GM18861 (cell line): ENCODE results near the gene CROCC2.

Experiments used
- ATAC-seq: cut with Tn5 transposase; IDR thresholded peaks from one replicate; pipeline ENCODE4 v1.9.1; 2021; ENCODE audit not compliant: unreplicated experiment

CROCC2 gene

GRCh38 chr2:241008711-241009121 lies 102.6 kb downstream of the CROCC2 start:
- no peak for ATAC-seq

DNA sequence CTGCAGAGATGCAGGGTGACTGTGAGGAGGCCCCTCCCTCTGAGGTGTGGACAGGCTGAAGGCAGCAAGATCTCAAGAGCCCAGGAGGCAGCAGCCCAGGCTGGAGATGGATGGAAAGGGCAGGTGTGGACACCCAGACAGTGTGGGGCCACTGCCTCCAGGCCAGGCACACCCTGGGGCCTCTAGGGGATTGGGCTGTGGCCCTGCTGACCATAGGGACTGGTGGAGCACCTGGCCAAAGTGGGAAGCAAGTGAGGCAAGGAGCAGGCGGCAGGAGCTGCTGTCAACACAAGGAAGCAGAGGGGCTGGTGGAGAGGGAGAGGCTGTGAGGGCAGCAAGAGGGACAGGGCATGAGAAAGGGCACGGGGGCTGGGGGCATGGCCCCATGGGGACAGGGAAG lies 103.1 kb downstream of the CROCC2 start:
- ATAC-seq, result no peak

GRCh38 chr2:241009601-241010530 lies 103.7 kb downstream of the CROCC2 start:
- no peak for ATAC-seq

DNA sequence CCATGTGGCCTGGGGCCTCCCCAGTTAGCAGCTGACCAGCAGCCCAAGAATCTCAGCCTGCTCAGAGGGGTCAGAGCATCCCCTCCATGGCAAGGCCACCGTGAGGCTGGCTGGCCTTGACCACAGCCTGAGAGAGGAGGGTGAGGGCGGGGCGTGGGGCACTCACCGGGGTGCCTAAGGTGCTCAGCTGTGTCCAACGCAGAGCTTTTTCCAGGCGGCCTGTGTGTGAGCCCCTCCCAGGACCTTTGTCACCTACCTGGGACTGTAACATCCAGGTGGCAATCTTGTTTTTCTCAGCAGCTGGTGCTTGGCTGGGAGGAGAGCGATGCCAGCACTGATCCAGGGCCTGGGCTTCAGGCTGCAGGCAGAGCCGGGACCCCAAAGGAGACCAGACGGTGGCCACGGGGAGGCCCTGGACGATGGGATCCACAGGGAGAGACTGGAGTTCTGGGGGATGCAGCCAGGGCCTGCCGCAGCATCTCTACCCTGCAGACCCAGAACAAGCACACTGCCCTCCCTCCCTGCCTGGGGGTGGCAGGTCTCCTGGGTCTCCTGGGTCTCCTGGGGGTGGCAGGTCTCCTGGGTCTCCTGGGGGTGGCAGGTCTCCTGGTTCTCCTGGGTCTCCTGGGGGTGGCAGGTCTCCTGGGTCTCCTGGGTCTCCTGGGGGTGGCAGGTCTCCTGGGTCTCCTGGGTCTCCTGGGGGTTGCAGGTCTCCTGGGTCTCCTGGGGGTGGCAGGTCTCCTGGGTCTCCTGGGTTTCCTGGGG lies 104.6 kb downstream of the CROCC2 start:
- ATAC-seq, result no peak

GRCh38 chr2:241011296-241011600 lies 105.1 kb downstream of the CROCC2 start:
- ATAC-seq, result no peak

DNA sequence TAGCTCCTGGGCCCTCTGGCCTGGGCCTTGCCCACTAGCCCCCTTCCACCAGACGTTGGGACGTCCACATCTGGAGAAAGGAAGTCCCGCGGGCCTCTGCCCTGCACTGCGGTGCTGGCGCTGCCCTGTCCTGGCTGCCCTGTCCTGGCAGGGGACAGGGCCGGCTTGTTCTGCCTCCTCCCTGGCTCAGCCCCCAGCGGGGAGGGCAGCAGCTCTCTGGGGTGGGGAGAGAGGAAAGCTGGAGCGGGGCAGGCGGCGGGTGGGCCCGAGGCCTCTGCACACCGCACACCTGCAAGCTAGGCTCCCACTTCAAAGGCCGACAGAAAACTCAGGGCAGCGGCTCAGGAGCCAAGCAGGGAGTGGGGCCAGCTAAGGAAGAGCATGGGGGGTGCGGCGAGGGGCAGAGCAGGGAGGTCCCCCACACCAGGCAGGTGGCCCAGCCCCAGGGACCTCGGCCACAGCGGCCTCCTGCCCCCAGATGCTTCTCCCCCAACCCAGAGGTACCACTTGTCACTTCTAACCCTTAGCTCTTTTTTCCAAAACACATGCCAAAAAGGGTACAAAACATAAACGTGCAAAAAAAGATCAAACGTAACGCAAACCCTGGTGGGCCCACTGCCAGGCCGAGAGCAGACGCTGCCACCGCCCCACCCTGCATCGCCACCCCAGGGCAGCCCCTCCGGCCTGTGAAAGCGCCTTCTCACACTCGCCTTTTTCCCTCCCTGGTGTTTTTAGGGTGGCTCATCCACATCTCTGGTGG lies 105.8 kb downstream of the CROCC2 start:
- no peak for ATAC-seq

GRCh38 chr2:241014224-241014623 lies 108.1 kb downstream of the CROCC2 start:
- no peak for ATAC-seq

- ATAC-seq, result no peak
These were observed 108.6 kb downstream of the CROCC2 start for GRCh38 chr2:241014764-241015163.

GRCh38 chr2:241015439-241015838 lies 109.3 kb downstream of the CROCC2 start:
- ATAC-seq, result no peak

GRCh38 chr2:241017228-241017940 lies 111.2 kb downstream of the CROCC2 start:
- no peak for ATAC-seq

- ATAC-seq, result no peak
These were observed 112.1 kb downstream of the CROCC2 start for GRCh38 chr2:241018051-241018891.

- no peak for ATAC-seq
These were observed 113.5 kb downstream of the CROCC2 start for GRCh38 chr2:241019441-241020139.

DNA sequence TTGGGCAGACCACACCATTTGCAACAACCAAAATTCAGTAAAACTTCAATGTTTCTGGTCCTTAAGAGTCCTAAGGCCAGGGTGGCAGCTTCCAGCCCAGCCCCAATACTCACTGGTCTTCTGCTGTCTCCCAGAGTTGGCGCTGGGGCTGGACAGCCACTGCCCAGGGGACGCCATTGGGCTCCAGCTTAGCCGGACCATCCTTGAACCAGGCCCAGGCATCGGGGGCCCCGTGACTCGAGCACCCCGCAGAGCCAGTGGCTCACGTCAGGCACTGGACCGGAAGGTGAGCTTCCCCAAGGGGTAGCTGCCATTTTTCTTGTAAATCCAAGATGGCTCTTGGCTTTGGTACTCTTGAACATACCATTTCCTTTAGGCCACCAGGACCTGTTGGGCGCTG lies 114.1 kb downstream of the CROCC2 start:
- ATAC-seq, result no peak

DNA sequence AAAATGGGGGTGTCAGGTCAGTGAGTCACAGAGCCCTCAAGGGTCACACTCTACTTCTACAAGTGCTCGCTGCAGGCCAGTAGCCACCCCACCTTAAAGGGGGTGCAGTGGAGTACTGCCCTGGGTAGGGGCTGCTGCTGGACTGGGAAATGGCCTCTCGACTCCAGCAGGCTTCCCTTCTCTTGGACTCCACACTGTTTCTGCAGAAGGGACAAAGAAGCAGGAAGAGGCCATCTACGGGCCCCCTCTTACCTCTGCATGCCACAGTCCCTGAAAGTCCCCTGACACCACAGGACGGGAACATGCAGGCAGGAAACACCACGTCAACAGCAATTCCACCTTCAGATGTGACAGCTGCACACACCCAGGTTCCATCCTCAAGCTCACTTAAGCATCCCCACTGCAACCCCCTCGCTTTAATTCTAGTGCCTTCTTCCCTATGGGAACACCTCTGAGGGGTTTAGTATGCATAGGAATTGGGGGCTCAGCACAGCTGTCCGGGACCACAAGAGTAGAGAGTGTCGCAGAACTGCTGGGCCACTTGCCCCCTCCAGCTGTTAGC lies 114.6 kb downstream of the CROCC2 start:
- no peak for ATAC-seq

- ATAC-seq, result no peak
These were observed 119.5 kb downstream of the CROCC2 start for GRCh38 chr2:241025639-241026038.

DNA sequence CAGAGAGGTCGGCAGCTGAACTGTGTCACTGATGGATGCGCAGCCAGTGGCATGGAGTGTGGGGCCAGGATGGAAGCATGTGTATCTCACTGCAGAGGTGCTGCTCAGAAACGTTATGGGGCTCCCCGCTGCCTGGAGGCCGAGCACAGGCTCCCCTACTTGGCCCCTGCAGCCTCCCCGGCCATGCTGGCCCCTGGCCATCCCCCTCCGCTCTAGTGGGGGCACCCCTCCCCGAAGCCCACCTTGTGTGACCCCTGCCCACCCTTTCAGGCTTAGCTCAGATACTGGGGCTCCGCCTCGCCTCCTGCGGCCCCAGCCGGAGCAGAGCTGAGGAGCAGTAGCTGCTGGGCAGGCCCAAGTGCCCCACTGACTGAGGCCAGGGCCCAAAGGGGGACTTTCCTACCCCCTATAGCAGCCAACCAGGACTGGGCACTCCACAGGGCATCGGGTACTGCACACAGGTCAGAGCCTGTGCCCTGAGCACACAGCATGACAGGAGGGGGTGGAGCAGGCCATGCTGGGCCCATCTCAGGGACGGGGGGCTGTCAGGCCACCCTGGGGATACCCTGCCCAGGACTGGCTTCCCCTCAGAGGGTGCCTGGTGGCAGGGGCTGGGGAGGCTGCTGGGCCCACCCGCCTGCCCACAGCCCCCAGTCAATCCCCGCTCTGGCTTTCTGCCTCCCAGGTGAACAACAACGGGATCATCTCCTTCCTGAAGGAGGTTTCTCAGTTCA lies 123.6 kb downstream of the CROCC2 start:
- ATAC-seq, result no peak

DNA sequence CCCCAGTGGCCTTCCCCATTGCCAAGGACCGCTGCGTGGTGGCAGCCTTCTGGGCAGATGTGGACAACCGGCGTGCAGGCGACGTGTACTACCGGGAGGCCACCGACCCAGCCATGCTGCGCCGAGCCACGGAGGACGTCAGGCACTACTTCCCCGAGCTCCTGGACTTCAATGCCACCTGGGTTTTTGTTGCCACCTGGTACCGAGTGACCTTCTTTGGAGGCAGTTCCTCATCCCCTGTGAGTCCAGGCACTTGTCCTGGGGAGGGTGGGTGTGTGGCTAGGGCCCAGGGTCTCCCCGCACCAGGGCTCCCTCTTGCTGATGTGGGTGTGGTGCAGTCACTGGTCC lies 124.2 kb downstream of the CROCC2 start:
- no peak for ATAC-seq

GRCh38 chr2:241030883-241031282 lies 124.7 kb downstream of the CROCC2 start:
- ATAC-seq, result no peak
